HepG2 (cell line): ENCODE measurements around the gene UNC13D. TPM values are rescaled to one million over a fixed set of nuclear protein-coding genes. Genes with fewer than 3 reads are reported as not detected.
A peak's percentile ranks its signal among the peaks of the same experiment; 100 is the strongest.

Experiments used
- CTCF ChIP-seq: sonication (generic); formaldehyde crosslinking; IDR thresholded peaks from 2 replicates; pipeline ENCODE4 v1.5.0; 2020; ENCODE audit warnings: mild to moderate bottlenecking, missing genetic modification reagents, moderate library complexity
- PCBP2 ChIP-seq: fragments of 200-400 bp; formaldehyde crosslinking; optimal IDR thresholded peaks from 2 replicates; pipeline ENCODE3; 2018; ENCODE audit warnings: low read length, low read depth; ENCODE audit not compliant: poor library complexity, severe bottlenecking
- PTBP1 ChIP-seq: fragments of 200-400 bp; formaldehyde crosslinking; IDR thresholded peaks from 2 replicates; pipeline ENCODE4 v1.6.1; 2018; ENCODE audit warnings: low read length, low read depth; ENCODE audit not compliant: poor library complexity, severe bottlenecking
- TRAFD1 ChIP-seq: sonication (generic); formaldehyde crosslinking; IDR thresholded peaks from 2 replicates; pipeline ENCODE4 v1.5.1; 2020; ENCODE audit warnings: missing genetic modification reagents, mild to moderate bottlenecking, borderline replicate concordance
- YEATS4 ChIP-seq: sonication (generic); formaldehyde crosslinking; IDR thresholded peaks from 2 replicates; pipeline ENCODE4 v1.4.0; 2020; ENCODE audit warnings: missing genetic modification reagents, borderline replicate concordance
- ZNF263 ChIP-seq: sonication (generic); formaldehyde crosslinking; IDR thresholded peaks from 2 replicates; pipeline ENCODE4 v1.4.0; 2020; ENCODE audit warnings: missing genetic modification reagents
- ZNF264 ChIP-seq: sonication (generic); formaldehyde crosslinking; IDR thresholded peaks from 2 replicates; pipeline ENCODE4 v1.4.0; 2020; ENCODE audit warnings: missing genetic modification reagents
- ZNF3 ChIP-seq: IDR thresholded peaks from 2 replicates; pipeline ENCODE4 v1.7.0; 2017; ENCODE audit warnings: inconsistent platforms
- ZNF350 ChIP-seq: sonication (generic); formaldehyde crosslinking; IDR thresholded peaks from 2 replicates; pipeline ENCODE4 v1.4.0; 2020; ENCODE audit warnings: mild to moderate bottlenecking, low read depth, missing genetic modification reagents, borderline replicate concordance
- ZNF407 ChIP-seq: sonication (generic); formaldehyde crosslinking; IDR thresholded peaks from one replicate; pipeline ENCODE4 v1.5.1; 2020; ENCODE audit warnings: mild to moderate bottlenecking, missing genetic modification reagents; ENCODE audit errors: not compliant biosample characterization
- ZNF441 ChIP-seq: sonication (generic); formaldehyde crosslinking; IDR thresholded peaks from 2 replicates; pipeline ENCODE4 v1.7.0; 2021; ENCODE audit warnings: missing genetic modification reagents, borderline replicate concordance
- polyA plus RNA-seq, 8 experiments: library from polyadenylated mRNA; depleted of rRNA in 3 of 8; stranded (reverse) in 7 of 8; unstranded in 1 of 8; fragments of >200 nt; fragmentation: Illumina TruSeq in 4 of 8; extraction: Trizol in 4 of 8; gene quantifications; 2 replicates each; pipeline versions ENCODE4 v1.2.1 to v1.2.3, GENCODE V29; 2011 to 2016; ENCODE audit warnings: low read depth in 4 of 8, missing spikeins in 1 of 8, mixed read lengths in 1 of 8; ENCODE audit not compliant: insufficient read depth in 1 of 8
- total RNA-seq, 5 experiments: library from RNA; depleted of rRNA; stranded (reverse); fragments of >200 nt; fragmentation: Illumina TruSeq; extraction: Trizol; gene quantifications; 2 replicates each; pipeline ENCODE4 v1.2.3, GENCODE V29; 2016; ENCODE audit warnings: low read depth in 1 of 5
- TF ChIP-seq, protein P1 (sequence below): fragments of 450-650 bp; IDR thresholded peaks from 2 replicates; pipeline ENCODE4 v1.6.1; 2017
- TF ChIP-seq, protein P2 (sequence below): sonication (generic); formaldehyde crosslinking; IDR thresholded peaks from 2 replicates; pipeline ENCODE4 v1.4.0; 2020; ENCODE audit warnings: missing genetic modification reagents

Gene UNC13D
- total and polyA plus RNA-seq, 2 of the 13 experiments (the other 11 are each of a cell fraction or from before 2014, with no cell fraction given) = 29.7 to 42.7 TPM

DNA sequence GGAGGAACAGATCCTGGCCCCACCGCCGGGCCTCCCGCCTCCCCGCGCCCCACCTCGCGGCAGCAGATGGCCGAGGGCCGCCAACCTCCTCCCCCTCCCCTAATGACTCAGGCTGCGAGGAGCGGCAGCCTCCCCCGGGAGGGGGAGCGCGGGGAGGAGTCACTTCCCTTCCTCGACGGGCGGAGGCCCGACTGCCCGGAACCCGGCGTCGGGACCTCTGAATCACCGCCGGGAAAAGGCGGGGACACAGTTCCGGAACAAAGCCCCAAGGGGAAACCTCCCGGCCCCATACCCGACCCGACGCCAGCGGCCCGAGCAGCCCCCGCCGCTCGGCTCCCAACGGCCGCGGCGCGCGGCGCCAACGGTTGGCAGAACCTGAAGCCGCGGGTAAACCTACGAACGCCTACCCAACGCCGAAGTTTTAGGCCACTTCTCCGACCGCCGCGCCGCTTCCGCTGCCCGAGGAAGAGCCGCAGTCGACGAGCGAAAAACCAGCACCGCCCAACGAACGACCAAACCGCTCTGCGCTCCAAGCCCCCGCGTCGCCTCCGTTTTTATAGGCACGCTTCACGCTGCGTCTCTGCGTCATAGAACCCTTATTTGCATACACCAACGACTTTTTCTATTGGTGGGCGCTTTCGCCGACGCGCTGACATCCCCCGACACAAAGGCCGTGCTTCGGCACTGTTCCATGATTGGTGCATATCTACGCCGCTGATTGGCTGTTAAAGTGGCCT lies 64.8 kb downstream of the UNC13D start (continued):
- TF ChIP-seq TRAFD1 (CRISPR knock-in tag) (no peak), CTCF (no peak), ZNF264 (peak; percentile 57; the same call in 1 of the 2 replicates), ZNF407 (peak; percentile 97), ZNF3 (CRISPR knock-in tag) (no peak), ZNF350 (CRISPR knock-in tag) (peak; percentile 90; the same call in 1 of the 2 replicates), ZNF263 (CRISPR knock-in tag) (peak; percentile 92), ZNF441 (CRISPR knock-in tag) (peak; percentile 94), PCBP2 (no peak), PTBP1 (no peak), YEATS4 (CRISPR knock-in tag) (peak; percentile 95)
- TF ChIP-seq, protein P1, sequence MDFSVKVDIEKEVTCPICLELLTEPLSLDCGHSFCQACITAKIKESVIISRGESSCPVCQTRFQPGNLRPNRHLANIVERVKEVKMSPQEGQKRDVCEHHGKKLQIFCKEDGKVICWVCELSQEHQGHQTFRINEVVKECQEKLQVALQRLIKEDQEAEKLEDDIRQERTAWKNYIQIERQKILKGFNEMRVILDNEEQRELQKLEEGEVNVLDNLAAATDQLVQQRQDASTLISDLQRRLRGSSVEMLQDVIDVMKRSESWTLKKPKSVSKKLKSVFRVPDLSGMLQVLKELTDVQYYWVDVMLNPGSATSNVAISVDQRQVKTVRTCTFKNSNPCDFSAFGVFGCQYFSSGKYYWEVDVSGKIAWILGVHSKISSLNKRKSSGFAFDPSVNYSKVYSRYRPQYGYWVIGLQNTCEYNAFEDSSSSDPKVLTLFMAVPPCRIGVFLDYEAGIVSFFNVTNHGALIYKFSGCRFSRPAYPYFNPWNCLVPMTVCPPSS = no peak
- TF ChIP-seq, protein P2, sequence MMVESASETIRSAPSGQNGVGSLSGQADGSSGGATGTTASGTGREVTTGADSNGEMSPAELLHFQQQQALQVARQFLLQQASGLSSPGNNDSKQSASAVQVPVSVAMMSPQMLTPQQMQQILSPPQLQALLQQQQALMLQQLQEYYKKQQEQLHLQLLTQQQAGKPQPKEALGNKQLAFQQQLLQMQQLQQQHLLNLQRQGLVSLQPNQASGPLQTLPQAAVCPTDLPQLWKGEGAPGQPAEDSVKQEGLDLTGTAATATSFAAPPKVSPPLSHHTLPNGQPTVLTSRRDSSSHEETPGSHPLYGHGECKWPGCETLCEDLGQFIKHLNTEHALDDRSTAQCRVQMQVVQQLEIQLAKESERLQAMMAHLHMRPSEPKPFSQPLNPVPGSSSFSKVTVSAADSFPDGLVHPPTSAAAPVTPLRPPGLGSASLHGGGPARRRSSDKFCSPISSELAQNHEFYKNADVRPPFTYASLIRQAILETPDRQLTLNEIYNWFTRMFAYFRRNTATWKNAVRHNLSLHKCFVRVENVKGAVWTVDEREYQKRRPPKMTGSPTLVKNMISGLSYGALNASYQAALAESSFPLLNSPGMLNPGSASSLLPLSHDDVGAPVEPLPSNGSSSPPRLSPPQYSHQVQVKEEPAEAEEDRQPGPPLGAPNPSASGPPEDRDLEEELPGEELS (CRISPR knock-in tag) = peak; percentile 75
